Activated naive CD4-positive, alpha-beta T cell treated with anti-CD3 and anti-CD28 coated beads, Interleukin-2, amount 50 U/mL, for 24 hours (primary cell): ENCODE measurements around the gene ITGB3.
"Not testable (repeated sequence)": the region's sequence is repeated elsewhere in the genome, so short reads cannot be mapped to it uniquely, and the experiment has no call there.

Source experiments
- H3K27ac Mint-ChIP-seq: one replicate; pipeline ENCODE4 v1.8.0; 2021; ENCODE audit warnings: mild to moderate bottlenecking, mixed read lengths
- H3K27me3 Mint-ChIP-seq: one replicate; pipeline ENCODE4 v1.8.0; 2021; ENCODE audit warnings: mixed read lengths
- H3K36me3 Mint-ChIP-seq: one replicate; pipeline ENCODE4 v1.8.0; 2021; ENCODE audit warnings: mixed read lengths
- H3K4me1 Mint-ChIP-seq: one replicate; pipeline ENCODE4 v1.8.0; 2021; ENCODE audit warnings: mixed read lengths
- H3K4me3 Mint-ChIP-seq: one replicate; pipeline ENCODE4 v1.8.0; 2021; ENCODE audit warnings: mild to moderate bottlenecking, mixed read lengths
- H3K9me3 Mint-ChIP-seq: one replicate; pipeline ENCODE4 v1.8.0; 2021; ENCODE audit warnings: mixed read lengths

Gene ITGB3

GRCh38 chr17:47218896-47219430, 34.7 kb upstream of the ITGB3 start:
- Mint-ChIP-seq H3K4me3 (no peak overlapping the region), H3K9me3 (no peaks in the 10 kb centered on the region), H3K27ac (no peak overlapping the region), H3K4me1 (peaks cover 35% of the 10 kb centered on the region), H3K27me3 (peaks cover 2% of the 10 kb centered on the region), H3K36me3 (no peaks in the 10 kb centered on the region)

DNA sequence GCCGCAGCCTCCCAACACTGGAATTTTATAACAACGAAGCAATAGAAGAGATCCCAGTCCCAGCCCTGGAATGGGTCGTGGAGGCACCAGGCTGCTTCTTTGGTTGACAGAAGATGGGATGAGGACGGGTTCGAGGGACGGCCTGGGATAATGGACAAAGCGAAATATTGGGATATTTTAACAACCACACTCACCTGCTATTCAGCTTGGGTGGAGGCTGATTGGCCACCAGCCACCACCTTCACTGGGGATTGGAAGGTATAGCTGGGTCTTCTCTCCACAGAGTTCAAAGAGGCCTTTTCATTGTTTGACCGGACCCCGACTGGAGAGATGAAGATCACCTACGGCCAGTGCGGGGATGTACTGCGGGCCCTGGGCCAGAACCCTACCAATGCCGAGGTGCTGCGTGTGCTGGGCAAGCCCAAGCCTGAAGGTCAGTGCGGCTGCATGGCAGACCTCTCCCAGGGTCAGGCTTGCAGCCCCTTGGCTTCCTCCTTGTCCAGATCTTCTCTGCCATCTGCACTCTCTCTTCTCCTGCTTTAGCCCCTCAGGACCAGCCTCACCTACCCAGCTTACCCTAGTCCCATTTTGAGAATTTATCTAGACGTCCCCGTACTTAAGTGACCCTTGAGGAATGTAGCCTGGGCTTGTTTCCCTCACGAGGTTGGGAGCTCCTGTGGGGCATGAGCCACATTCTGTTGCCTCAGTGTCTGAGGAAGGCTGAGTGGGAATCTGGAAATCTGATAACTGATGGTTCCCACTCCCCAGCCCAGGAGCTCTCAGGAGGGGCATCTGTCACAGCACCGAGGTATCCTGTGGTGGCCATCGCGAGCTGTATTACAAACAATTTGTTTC, 33.8 kb upstream of the ITGB3 start:
- no peak overlapping the region for H3K27ac Mint-ChIP-seq
- H3K4me1 Mint-ChIP-seq = peaks cover 35% of the 10 kb centered on the region
- no peaks in the 10 kb centered on the region for H3K36me3 Mint-ChIP-seq
- no peak overlapping the region for H3K4me3 Mint-ChIP-seq
- peaks cover 2% of the 10 kb centered on the region for H3K27me3 Mint-ChIP-seq
- no peaks in the 10 kb centered on the region for H3K9me3 Mint-ChIP-seq

- H3K4me3 Mint-ChIP-seq = no peak overlapping the region
- H3K9me3 Mint-ChIP-seq = no peaks in the 10 kb centered on the region
- no peak overlapping the region for H3K27ac Mint-ChIP-seq
- H3K36me3 Mint-ChIP-seq = no peaks in the 10 kb centered on the region
- peaks cover 2% of the 10 kb centered on the region for H3K27me3 Mint-ChIP-seq
- H3K4me1 Mint-ChIP-seq = peaks cover 35% of the 10 kb centered on the region
Measured at GRCh38 chr17:47220531-47220999, 33.1 kb upstream of the ITGB3 start.

- no peaks in the 10 kb centered on the region for H3K36me3 Mint-ChIP-seq
- H3K9me3 Mint-ChIP-seq = no peaks in the 10 kb centered on the region
- no peak overlapping the region for H3K4me3 Mint-ChIP-seq
- peaks cover 2% of the 10 kb centered on the region for H3K27me3 Mint-ChIP-seq
- peaks cover 35% of the 10 kb centered on the region for H3K4me1 Mint-ChIP-seq
- H3K27ac Mint-ChIP-seq = no peak overlapping the region
Measured at GRCh38 chr17:47221154-47221553, 32.5 kb upstream of the ITGB3 start.

DNA sequence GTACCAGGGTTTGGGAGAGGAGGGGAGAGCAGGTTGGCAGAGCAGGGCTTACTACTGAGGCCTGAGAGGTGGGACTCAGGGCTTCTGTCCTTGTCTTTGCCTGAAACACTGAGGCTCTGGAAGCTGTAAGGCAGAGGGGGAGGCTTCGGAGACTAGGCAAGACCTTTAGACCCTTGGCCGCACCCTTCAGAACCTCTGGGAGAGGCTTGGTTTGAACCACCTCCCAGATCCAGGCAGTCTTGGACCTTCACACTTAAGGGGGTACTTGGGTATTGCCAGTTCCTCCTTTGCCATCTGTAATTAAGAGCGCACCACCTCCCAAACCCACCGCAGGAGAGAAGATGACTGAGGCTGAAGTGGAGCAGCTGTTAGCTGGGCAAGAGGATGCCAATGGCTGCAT, 31.6 kb upstream of the ITGB3 start:
- H3K27me3 Mint-ChIP-seq = peaks cover 2% of the 10 kb centered on the region
- no peak overlapping the region for H3K4me3 Mint-ChIP-seq
- H3K4me1 Mint-ChIP-seq = peaks cover 31% of the 10 kb centered on the region
- H3K27ac Mint-ChIP-seq = no peak overlapping the region
- H3K9me3 Mint-ChIP-seq = no peaks in the 10 kb centered on the region
- no peaks in the 10 kb centered on the region for H3K36me3 Mint-ChIP-seq

DNA sequence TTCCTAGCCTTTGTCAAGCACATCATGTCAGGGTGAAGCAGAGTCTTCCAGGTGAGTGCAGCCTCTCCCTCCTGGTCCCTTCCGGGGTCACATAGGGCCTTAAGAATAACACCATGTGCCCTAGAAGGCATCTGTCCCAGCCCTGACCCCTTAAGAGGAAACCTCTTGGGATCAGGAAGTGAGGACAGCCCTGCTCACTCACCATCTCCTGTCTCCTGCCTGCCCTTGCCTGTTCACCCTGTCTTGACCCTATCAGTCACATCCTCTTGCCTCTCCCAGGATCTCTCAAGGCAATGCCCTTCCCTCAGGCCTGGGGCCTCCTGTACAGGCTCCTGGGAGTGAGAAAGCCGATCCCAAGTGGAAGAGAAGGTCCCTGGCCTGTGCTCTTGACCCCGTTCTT, 30.6 kb upstream of the ITGB3 start:
- Mint-ChIP-seq H3K4me1 (peaks cover 26% of the 10 kb centered on the region), H3K36me3 (no peaks in the 10 kb centered on the region), H3K9me3 (no peaks in the 10 kb centered on the region), H3K27ac (no peak overlapping the region), H3K4me3 (no peak overlapping the region), H3K27me3 (peaks cover 2% of the 10 kb centered on the region)

GRCh38 chr17:47223460-47223859, 30.2 kb upstream of the ITGB3 start:
- Mint-ChIP-seq H3K27me3 (peaks cover 2% of the 10 kb centered on the region), H3K27ac (peak overlapping the region; percentile 24), H3K36me3 (no peaks in the 10 kb centered on the region), H3K4me1 (peaks cover 25% of the 10 kb centered on the region), H3K9me3 (no peaks in the 10 kb centered on the region), H3K4me3 (no peak overlapping the region)

DNA sequence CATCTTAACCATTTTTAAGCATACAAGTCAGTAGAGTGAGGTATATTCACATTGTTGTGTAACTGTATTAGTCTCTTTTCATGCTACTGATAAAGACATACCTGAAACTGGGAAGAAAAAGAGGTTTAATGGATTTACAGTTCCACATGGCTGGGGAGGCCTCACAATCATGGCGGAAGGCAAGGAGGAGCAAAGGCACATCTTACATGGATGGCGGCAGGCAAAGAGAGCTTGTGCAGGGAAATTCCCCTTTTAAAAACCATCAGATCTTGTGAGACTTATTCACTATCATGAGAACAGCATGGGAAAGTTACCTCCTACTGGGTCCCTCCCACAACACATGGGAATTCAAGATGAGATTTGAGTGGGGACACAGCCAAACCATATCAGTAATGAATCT, 29.6 kb upstream of the ITGB3 start:
- not testable (repeated sequence) for H3K27ac Mint-ChIP-seq, H3K4me3 Mint-ChIP-seq, H3K9me3 Mint-ChIP-seq, H3K36me3 Mint-ChIP-seq, H3K27me3 Mint-ChIP-seq
- H3K4me1 Mint-ChIP-seq = peaks cover 20% of the 10 kb centered on the region

- Mint-ChIP-seq H3K9me3 (no peaks in the 10 kb centered on the region), H3K27me3 (peaks cover 2% of the 10 kb centered on the region), H3K27ac (no peak overlapping the region), H3K4me1 (peaks cover 21% of the 10 kb centered on the region), H3K36me3 (no peaks in the 10 kb centered on the region), H3K4me3 (no peak overlapping the region)
Measured at GRCh38 chr17:47224966-47225365, 28.7 kb upstream of the ITGB3 start.

- Mint-ChIP-seq H3K9me3 (no peaks in the 10 kb centered on the region), H3K27me3 (peaks cover 2% of the 10 kb centered on the region), H3K4me3 (no peak overlapping the region), H3K4me1 (peaks cover 20% of the 10 kb centered on the region), H3K27ac (no peak overlapping the region), H3K36me3 (no peaks in the 10 kb centered on the region)
Measured at GRCh38 chr17:47225436-47225858, 28.2 kb upstream of the ITGB3 start.

GRCh38 chr17:47225911-47226688, 27.5 kb upstream of the ITGB3 start:
- Mint-ChIP-seq H3K4me3 (no peak overlapping the region), H3K27me3 (peaks cover 2% of the 10 kb centered on the region), H3K9me3 (no peaks in the 10 kb centered on the region), H3K27ac (peak overlapping the region; percentile 17), H3K4me1 (peaks cover 16% of the 10 kb centered on the region), H3K36me3 (no peaks in the 10 kb centered on the region)

GRCh38 chr17:47227862-47228261, 25.8 kb upstream of the ITGB3 start:
- H3K27ac Mint-ChIP-seq = peak overlapping the region; percentile 59

DNA sequence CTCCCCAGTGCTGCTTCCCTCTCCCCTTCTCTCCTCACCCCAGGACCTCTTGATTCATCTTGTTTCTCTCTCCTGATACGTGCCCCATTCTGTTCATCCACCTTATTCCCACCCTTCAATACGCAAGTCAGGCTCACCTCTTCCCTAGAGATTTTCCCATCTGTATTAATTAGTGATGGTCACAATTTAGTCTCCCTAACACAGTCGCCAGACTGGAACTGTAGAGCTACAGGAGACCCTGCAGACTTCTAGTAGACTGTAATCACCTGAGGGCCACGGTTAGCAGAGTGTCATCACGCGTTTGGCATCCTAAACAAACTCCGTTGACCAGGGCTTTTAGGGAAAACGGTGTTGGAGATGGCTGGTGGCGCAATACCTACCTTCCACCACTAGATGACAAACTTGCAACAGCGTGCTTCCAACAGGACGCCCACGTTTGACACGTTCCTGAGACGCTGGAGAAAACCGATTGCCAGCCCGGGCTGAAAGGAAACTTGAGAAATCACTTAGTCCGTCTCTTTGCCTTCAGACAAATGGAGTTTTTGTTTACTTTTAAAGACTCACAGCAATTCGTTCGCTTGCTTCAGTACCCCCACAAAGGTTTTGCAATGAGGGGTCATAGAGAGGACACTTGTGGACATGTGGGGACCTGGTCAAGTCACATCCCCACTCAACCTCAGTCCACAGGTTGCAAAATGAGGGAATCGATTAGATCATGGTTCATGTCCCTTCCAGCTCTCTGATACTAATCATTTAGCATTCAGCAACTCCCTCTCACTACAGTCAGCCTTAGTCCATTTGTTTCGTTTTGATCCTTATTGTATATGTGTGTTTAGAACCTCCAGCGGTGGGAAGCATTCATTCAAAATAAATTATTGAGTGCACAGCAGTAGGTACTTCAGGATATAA, 23.8 kb upstream of the ITGB3 start:
- no peaks in the 10 kb centered on the region for H3K36me3 Mint-ChIP-seq
- H3K4me3 Mint-ChIP-seq = peak overlapping the region; percentile 63
- peaks cover 12% of the 10 kb centered on the region for H3K4me1 Mint-ChIP-seq
- no peaks in the 10 kb centered on the region for H3K27me3 Mint-ChIP-seq
- no peaks in the 10 kb centered on the region for H3K9me3 Mint-ChIP-seq
- H3K27ac Mint-ChIP-seq = peak overlapping the region; percentile 33

More at GRCh38 chr17:47227862-47228261, 25.8 kb upstream of the ITGB3 start:
- Mint-ChIP-seq H3K36me3 (no peaks in the 10 kb centered on the region), H3K27me3 (no peaks in the 10 kb centered on the region), H3K4me1 (peaks cover 12% of the 10 kb centered on the region), H3K9me3 (no peaks in the 10 kb centered on the region), H3K4me3 (no peak overlapping the region)

GRCh38 chr17:47230864-47231263, 22.8 kb upstream of the ITGB3 start:
- peaks cover 12% of the 10 kb centered on the region for H3K4me1 Mint-ChIP-seq
- no peaks in the 10 kb centered on the region for H3K9me3 Mint-ChIP-seq
- no peak overlapping the region for H3K27ac Mint-ChIP-seq
- H3K36me3 Mint-ChIP-seq = no peaks in the 10 kb centered on the region
- H3K27me3 Mint-ChIP-seq = no peaks in the 10 kb centered on the region
- H3K4me3 Mint-ChIP-seq = no peak overlapping the region

- no peaks in the 10 kb centered on the region for H3K27me3 Mint-ChIP-seq
- no peaks in the 10 kb centered on the region for H3K36me3 Mint-ChIP-seq
- H3K9me3 Mint-ChIP-seq = no peaks in the 10 kb centered on the region
- no peak overlapping the region for H3K4me3 Mint-ChIP-seq
- no peak overlapping the region for H3K27ac Mint-ChIP-seq
- H3K4me1 Mint-ChIP-seq = peaks cover 12% of the 10 kb centered on the region
Measured at GRCh38 chr17:47231334-47231733, 22.3 kb upstream of the ITGB3 start.
